Subcutaneous abdominal adipose tissue (tissue), 5 donors: ENCODE measurements around the gene COL20A1.

ENCODE experiments used
- H3K27ac ChIP-seq: one replicate; pipeline ENCODE4 v1.7.0; 2013; ENCODE audit warnings: low read depth, mild to moderate bottlenecking, inconsistent platforms, low read length, moderate library complexity
- H3K27me3 ChIP-seq, 5 donors: one replicate each; pipeline ENCODE4 v1.7.0; 2013; ENCODE audit warnings: low read length in 5 of 5, inconsistent platforms in 1 of 5; ENCODE audit not compliant: control insufficient read depth in 5 of 5, insufficient read depth in 4 of 5
- H3K36me3 ChIP-seq, 5 donors: one replicate each; pipeline ENCODE4 v1.7.0; 2013; ENCODE audit warnings: low read length in 5 of 5; ENCODE audit not compliant: control insufficient read depth in 5 of 5, insufficient read depth in 5 of 5
- H3K4me1 ChIP-seq, 5 donors: one replicate each; pipeline ENCODE4 v1.7.0; 2013; ENCODE audit warnings: low read length in 5 of 5, mild to moderate bottlenecking in 3 of 5, moderate library complexity in 1 of 5; ENCODE audit not compliant: control insufficient read depth in 5 of 5, insufficient read depth in 5 of 5
- H3K4me3 ChIP-seq, 5 donors: one replicate each; pipeline ENCODE4 v1.7.0; 2013; ENCODE audit warnings: low read length in 5 of 5, low read depth in 1 of 5
- H3K9ac ChIP-seq, 5 donors: one replicate each; pipeline ENCODE4 v1.7.0; 2013; ENCODE audit warnings: low read length in 5 of 5, mild to moderate bottlenecking in 4 of 5, moderate library complexity in 3 of 5
- H3K9me3 ChIP-seq, 5 donors: one replicate each; pipeline ENCODE4 v1.7.0; 2013; ENCODE audit warnings: low read length in 5 of 5; ENCODE audit not compliant: control insufficient read depth in 5 of 5
- donor health status: healthy.
- donor health status: healthy.
- donor health status: healthy.
- donor health status: healthy.
- donor health status: healthy.

The COL20A1 gene

GRCh38 chr20:63290136-63290676 is 2.8 kb upstream of the COL20A1 start:
- H3K27ac ChIP-seq: no peak overlapping the region
- no peak overlapping the region for H3K4me3 ChIP-seq
- H3K9me3 ChIP-seq: no peaks in the 10 kb centered on the region
- peaks cover 0 to 42% (median 40%) of the 10 kb centered on the region in 5 donors for H3K36me3 ChIP-seq
- H3K9ac ChIP-seq: no peak overlapping the region
- no peaks in the 10 kb centered on the region for H3K4me1 ChIP-seq
- H3K27me3 ChIP-seq: peaks cover 27 to 36% (median 32%) of the 10 kb centered on the region in 5 donors

DNA sequence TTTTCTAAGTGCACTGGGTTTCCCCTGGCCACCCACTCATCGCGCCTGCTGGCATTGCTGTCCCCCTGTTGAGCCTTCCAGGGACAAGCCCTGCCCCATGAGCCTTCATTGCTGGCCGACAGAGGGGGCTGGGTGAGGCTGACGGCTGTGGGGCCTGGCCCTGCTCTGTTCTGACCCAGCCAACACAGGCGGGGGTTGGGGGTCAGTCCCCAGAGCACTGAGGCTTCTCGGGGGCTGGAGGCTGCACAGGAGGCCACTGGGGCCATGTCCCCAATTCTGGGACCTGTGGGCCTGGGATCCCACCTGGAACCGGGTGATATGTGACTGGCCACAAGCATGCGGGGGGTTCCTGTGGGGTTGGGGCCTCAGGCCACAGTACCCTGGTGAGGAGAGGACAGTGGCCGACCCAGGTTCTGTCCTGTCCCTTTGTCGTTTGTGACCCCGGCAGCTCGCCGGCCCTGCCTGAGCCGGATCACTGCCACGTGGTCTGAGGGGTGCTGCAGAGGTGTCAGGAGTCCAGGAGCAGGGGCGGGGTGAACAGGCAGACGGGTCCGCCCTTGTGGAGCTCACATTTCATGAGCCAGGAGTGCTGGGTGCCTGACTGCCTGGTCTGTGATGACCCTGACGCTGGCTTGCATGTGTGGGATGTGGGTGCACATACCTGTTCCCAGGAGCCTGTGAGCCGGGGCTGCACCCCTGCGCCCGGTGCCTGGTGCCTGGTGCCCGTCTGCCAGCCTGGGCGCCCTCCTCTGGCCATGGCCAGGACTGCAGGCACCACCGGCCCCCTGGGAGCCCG is 2.1 kb upstream of the COL20A1 start:
- Histone ChIP-seq H3K27ac (no peak overlapping the region), H3K9ac (no peak overlapping the region), H3K27me3 (peaks cover 33 to 43% (median 39%) of the 10 kb centered on the region in 5 donors), H3K4me1 (no peaks in the 10 kb centered on the region), H3K36me3 (peaks cover 0 to 35% (median 33%) of the 10 kb centered on the region in 5 donors), H3K9me3 (no peaks in the 10 kb centered on the region), H3K4me3 (no peak overlapping the region)

DNA sequence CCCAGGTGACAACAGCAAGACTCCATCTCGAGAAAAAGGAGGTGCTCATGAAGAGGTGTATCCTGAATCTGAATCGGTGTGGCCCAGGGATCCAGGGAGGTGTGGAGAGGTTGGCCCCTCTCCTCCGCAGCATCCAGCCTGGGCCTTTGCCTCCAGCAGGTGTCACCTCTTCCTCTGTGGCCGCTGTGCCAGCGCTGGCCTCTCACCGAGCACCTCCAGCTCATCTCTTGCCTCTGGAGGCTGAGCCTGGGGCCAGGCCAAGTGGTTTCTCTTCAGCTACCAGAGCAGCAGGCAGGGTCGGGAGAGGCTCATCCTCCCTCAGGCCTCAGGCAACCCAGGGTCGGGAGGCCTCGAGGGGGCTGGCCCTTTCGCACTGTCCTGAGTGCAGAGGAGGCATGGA is 1.2 kb upstream of the COL20A1 start:
- Histone ChIP-seq H3K27ac (no peak overlapping the region), H3K36me3 (peaks cover 0 to 28% (median 25%) of the 10 kb centered on the region in 5 donors), H3K4me1 (no peaks in the 10 kb centered on the region), H3K4me3 (no peak overlapping the region), H3K27me3 (peaks cover 39 to 50% (median 48%) of the 10 kb centered on the region in 5 donors), H3K9me3 (no peaks in the 10 kb centered on the region), H3K9ac (no peak overlapping the region)

GRCh38 chr20:63292292-63292701 is 689 bp upstream of the COL20A1 start:
- H3K36me3 ChIP-seq: peaks cover 0 to 24% (median 20%) of the 10 kb centered on the region in 5 donors
- H3K27ac ChIP-seq: no peak overlapping the region
- H3K4me3 ChIP-seq: no peak overlapping the region
- no peaks in the 10 kb centered on the region for H3K9me3 ChIP-seq
- peaks cover 44 to 54% (median 50%) of the 10 kb centered on the region in 5 donors for H3K27me3 ChIP-seq
- no peaks in the 10 kb centered on the region for H3K4me1 ChIP-seq
- no peak overlapping the region for H3K9ac ChIP-seq

DNA sequence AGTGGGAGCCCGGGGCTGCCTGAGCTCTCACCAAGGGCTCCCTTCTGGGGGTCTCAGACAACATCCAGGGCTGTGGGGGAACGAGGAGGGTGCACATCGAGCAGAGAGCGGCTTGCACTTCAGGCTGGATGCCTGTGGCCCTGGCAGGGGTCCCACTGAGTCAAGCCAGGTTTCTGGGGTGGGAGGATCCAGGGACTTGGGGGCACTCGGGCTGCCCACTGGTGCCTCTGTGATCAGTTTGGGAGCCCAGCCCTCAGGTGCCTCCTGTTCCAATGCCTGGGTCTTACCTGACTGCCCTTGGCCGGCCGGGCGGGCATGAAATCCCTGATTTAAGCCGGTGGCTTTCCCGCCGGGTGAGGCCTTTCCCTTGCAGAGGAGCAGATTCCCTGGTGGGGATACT is 470 bp downstream of the COL20A1 start:
- no peaks in the 10 kb centered on the region for H3K4me1 ChIP-seq
- H3K9me3 ChIP-seq: no peaks in the 10 kb centered on the region
- H3K36me3 ChIP-seq: peaks cover 0 to 12% (median 11%) of the 10 kb centered on the region in 5 donors
- H3K4me3 ChIP-seq: no peak overlapping the region
- peaks cover 52 to 61% (median 58%) of the 10 kb centered on the region in 5 donors for H3K27me3 ChIP-seq
- H3K9ac ChIP-seq: no peak overlapping the region
- no peak overlapping the region for H3K27ac ChIP-seq

- Histone ChIP-seq H3K27ac (no peak overlapping the region), H3K4me3 (no peak overlapping the region), H3K9ac (no peak overlapping the region), H3K9me3 (no peaks in the 10 kb centered on the region), H3K27me3 (peaks cover 57 to 64% (median 60%) of the 10 kb centered on the region in 5 donors), H3K4me1 (no peaks in the 10 kb centered on the region), H3K36me3 (peaks cover 0 to 7% (median 6%) of the 10 kb centered on the region in 5 donors)
Measured at GRCh38 chr20:63293871-63294535, 1.0 kb downstream of the COL20A1 start.

GRCh38 chr20:63294536-63294900 is 1.5 kb downstream of the COL20A1 start:
- Histone ChIP-seq H3K4me3 (no peak overlapping the region), H3K27me3 (peaks cover 57 to 67% (median 64%) of the 10 kb centered on the region in 5 donors), H3K4me1 (no peaks in the 10 kb centered on the region), H3K27ac (no peak overlapping the region), H3K9ac (no peak overlapping the region), H3K36me3 (peaks cover 0 to 1% (median under 1%) of the 10 kb centered on the region in 5 donors), H3K9me3 (no peaks in the 10 kb centered on the region)

GRCh38 chr20:63295018-63295417 is 2.0 kb downstream of the COL20A1 start:
- Histone ChIP-seq H3K27me3 (peaks cover 57 to 67% (median 64%) of the 10 kb centered on the region in 5 donors), H3K36me3 (no peaks in the 10 kb centered on the region), H3K4me3 (no peak overlapping the region), H3K9me3 (no peaks in the 10 kb centered on the region), H3K27ac (no peak overlapping the region), H3K4me1 (no peaks in the 10 kb centered on the region), H3K9ac (no peak overlapping the region)

DNA sequence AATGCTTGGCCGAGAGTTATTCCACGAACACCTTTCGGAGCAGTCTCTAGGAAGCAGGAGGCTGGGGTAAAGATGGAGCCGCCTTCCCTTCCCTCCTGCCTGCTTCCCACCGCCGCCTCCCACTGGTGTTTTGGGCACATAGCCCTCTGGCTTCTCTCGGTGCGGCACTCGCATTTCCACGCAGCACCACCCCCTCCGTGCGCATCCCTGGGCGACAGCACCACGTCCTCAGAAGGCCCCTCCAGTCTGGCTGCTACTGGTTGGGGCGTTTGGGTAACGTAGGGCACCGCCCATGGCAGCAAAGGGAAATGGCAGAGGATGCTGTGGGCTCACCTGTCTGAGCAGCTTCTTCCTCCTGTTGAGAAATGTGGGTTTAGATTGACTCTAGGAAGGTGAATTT is 2.4 kb downstream of the COL20A1 start:
- Histone ChIP-seq H3K27me3 (peaks cover 57 to 67% (median 64%) of the 10 kb centered on the region in 5 donors), H3K4me1 (no peaks in the 10 kb centered on the region), H3K4me3 (no peak overlapping the region), H3K36me3 (no peaks in the 10 kb centered on the region), H3K9me3 (no peaks in the 10 kb centered on the region), H3K9ac (no peak overlapping the region), H3K27ac (no peak overlapping the region)

DNA sequence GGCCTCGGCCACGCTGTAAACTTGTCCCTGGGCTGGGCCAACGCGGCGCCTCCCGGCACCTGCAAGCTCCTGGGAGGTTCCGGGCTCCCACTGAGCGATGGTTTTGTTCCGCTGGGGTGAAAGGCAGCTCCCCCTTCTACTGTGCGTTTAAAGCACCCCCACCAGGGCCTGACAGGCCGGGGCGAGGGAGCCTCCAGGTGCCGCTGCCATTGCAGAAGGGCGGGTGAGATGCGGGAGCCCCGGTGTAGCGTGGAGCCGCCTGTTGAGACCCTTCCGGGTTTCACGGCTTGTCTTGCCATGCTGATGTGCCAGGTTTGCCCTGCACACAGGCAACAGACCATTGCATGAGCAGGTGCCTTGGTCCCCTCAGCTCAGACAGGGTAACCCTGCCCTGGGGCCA is 2.9 kb downstream of the COL20A1 start:
- Histone ChIP-seq H3K4me3 (no peak overlapping the region), H3K9me3 (peaks cover 0 to 1% (median 0%) of the 10 kb centered on the region in 5 donors), H3K36me3 (no peaks in the 10 kb centered on the region), H3K4me1 (no peaks in the 10 kb centered on the region), H3K27me3 (peaks cover 55 to 65% (median 60%) of the 10 kb centered on the region in 5 donors), H3K27ac (no peak overlapping the region), H3K9ac (no peak overlapping the region)
